Activated CD4-positive, alpha-beta T cell treated with anti-CD3 and anti-CD28 coated beads for 1 hour (primary cell): ENCODE measurements around the gene ZBTB47.

Experiments used
- DNase-seq: peaks from one replicate; pipeline ENCODE4 v3.0.0-alpha.2; 2020

The ZBTB47 gene

DNA sequence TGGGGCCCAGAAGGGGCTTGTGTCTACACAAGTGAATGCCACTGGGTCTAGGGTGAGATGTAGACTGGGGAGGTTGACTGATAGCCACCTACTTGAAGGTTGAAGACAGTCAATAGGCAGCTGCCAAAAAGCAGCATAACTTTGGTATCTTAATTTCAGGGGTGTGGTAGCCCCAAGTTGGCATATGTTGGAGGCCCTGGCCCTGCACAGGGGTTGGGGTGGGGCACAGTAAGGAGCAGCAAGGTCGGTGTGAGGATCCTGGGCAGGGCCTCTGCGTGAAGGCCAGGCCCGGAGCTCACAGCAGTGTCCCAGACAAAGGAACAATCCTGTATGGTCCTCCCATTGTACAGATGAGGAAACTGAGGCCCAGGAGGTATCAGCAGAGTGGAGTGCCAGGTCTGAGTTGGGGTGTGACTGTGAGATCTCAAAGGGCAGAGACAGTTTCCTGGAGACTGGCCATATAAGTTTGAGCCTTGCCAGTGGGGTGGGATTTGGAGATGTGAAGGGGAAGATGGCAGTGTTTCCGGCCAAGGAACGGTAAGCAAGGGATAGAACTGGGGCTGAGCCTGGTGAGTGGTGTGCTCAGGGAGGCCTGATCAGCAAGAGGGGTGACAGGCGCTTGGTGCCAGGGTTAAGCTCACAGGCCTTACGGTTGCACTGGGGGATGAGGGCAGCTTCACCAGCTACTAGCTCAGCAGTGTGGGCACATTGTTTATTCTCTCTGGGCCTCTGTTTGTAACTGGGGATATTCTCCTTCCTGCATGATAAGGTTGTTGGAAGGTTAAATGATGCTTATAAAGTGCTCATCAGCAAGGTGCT lies 33.5 kb downstream of the ZBTB47 start:
- no peak for DNase-seq

GRCh38 chr3:42688016-42688415 lies 34.5 kb downstream of the ZBTB47 start:
- DNase-seq, result no peak

GRCh38 chr3:42688487-42689420 lies 35.3 kb downstream of the ZBTB47 start:
- no peak for DNase-seq

- no peak for DNase-seq
These were observed 36.0 kb downstream of the ZBTB47 start for GRCh38 chr3:42689421-42690014.

- DNase-seq, result no peak
These were observed 36.7 kb downstream of the ZBTB47 start for GRCh38 chr3:42690191-42690590.

GRCh38 chr3:42690766-42691680 lies 37.5 kb downstream of the ZBTB47 start:
- DNase-seq, result no peak

DNA sequence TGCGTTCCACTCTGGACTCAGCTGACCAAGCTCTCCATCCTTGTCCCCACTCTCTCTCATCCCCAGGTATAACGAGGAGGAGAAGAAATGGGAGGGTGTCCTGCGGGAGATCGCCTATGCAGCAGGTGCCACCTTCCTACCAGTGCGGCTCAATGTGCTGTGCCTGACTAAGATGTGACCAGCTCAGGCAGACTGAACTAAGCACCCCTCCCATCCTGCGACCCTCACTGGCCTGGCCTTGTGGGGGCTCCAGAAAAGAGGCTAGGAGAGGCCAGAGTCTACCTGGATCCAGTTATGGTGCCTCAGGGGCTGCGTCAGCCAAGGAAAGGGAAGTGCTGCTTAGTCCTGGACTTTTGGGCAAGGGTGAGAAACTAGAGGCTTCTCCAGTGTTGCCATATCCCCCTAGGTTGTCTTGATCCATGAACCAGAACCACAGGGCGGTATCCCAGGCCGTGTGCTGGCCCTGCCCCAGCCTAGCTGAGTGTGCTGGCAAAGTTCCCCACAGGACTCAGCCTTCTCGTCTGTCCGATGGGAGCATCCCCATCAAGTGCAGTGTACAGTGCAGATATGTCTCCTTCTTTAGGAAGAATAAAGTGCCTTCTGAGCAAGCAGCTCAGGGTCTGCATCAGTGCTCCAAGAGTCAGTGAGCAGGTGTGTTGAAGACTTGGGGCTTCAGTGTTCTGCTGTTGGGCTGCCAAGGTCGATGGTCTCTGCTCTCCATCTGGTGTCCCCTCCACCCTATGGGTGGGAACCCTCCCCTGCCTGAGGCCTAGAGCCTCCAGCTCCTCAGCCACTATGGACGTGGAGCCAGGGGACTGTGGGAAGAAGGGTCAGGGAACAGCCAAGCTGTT lies 38.5 kb downstream of the ZBTB47 start:
- no peak for DNase-seq

- no peak for DNase-seq
These were observed 39.4 kb downstream of the ZBTB47 start for GRCh38 chr3:42692667-42693529.

DNA sequence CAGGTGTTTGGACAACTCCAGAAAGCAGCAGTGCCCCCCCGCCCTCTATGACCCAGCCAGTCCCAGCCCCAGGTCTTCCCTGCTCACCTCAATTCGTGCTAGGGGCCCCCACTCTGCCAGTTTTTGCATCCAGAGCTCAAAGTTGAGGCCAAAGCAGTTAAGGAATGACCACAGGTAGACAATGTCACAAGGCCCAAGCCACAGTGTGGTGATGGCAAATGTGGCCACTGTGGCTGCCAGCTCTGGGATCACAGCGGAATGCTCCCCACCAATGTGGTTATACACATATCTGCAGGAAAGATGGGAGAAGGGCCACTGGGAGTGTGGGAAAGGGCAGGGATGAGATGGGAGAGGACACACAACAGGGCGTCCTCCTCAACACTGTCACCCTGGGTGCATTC lies 40.0 kb downstream of the ZBTB47 start:
- no peak for DNase-seq

GRCh38 chr3:42694366-42694765 lies 40.9 kb downstream of the ZBTB47 start:
- no peak for DNase-seq

DNA sequence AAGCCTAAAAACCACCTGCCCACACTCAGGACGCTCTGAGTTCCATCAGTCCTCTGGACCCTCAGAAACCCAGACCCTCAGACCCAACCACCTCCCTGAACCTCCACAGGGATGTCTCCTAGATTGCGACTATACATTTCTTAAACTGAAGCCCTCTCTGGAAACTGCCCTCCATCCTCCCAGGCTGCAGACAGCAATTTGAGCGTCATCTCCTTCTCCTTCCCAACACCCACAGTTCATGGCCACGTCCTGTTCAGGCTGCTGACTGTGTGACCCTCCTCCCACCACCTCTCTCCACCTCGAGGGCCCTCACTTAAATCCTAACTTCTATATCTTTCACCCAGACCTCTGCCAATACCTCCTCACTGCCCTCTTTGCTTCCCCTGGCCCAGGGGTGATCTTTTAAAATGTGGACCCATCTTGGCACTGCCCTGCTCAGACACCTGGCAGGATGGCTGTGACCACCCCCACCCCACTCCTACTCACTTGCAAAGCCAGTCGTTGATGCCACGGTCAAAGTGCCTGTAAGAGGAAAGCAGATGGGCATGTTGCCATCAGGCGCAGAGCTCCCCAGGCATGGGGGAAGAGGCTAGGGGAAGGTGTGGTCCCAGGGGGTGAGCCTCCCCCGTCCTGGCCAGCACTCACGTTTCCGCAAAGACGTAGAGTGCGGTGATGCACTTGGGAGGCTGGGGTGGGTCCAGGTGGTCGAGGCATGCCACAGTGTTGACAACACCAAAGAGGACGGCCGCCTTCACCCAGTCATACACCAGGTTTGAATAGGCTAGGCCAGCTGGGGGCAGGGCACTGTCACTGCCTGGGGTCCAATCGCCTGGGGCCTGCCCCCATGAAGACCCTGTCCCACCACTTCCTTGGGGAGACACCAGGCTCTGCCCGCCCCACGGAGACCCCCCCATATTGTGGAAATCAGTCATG lies 43.1 kb downstream of the ZBTB47 start:
- no peak for DNase-seq

DNA sequence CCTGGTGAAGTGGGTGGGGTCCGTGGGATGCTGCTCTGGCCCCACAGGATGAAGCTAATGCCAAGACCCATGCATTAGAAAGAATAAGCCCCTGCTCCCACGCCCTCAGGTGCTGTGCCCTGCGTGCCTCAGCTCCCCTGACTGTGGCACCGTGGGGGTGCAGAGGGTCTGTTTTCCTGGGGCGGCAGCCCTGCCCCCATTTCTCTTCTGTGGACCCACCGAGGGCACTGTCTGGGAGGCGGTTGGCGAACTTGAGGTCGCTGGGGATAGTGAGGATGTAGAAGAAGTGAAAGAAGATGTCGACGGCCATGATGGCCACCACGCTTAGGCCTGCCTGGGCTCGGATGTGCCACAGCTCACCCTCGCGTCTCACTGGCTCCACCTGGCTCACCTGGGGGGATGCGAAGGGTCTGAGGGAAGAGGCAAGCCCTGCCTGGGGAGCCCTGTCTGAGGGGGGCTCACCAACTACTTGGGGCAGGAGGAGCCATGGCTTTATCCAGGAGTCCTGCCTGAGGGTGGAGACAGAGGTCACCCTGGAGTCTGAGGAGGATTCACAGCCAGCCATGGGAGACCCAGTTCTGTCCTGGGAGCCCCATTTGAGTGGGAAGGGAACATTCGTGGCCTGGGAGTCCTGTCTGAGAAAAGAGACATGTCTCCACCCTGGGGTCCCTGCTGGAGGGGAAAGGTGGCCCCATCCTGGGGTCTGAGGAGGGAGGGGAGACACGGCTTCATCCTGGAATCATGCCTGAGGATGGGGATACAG lies 44.0 kb downstream of the ZBTB47 start:
- DNase-seq, result no peak

- no peak for DNase-seq
These were observed 44.9 kb downstream of the ZBTB47 start for GRCh38 chr3:42698216-42698910.

DNA sequence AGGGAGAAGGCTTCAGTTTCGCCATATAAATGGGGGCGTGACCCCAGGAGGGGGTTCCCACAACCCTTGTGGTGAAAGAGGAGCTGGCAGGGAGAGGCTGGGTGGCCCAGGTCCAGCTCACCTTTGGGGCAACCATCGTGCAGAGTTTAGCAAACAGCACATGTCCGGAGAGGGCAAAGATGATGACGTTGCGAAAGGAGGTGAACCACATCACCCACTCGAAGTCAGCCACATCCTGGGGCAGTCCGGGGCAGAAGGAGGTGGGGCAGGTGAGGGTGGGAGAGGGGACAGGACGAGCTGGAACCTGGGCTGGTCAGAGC lies 45.4 kb downstream of the ZBTB47 start:
- DNase-seq, result no peak

DNA sequence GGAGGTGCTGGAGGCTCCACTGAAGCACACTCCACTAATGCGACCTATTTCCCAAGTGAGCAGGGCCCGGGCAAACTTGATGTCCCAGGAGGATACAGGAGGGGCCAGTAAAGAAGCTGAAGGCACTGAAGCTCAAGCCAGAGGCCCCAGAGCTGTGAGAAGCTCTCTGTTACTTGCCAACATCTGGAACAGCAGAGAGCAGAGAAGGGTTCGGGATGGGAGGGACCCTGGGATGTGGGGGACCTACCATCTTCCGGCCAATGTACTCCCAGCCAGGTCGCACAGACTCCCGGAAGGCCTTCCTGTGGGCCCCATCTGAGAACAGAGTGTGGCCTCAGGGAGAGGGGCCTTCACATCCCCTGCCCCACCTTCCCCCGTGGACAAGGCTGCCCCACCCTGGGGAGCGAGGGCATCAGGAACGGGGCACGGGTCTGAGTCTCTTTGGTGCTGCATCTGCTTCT lies 46.0 kb downstream of the ZBTB47 start:
- no peak for DNase-seq

GRCh38 chr3:42700366-42701288 lies 47.1 kb downstream of the ZBTB47 start:
- DNase-seq, result no peak
